GM18858 (cell line): ENCODE measurements around the gene NRXN3.
"Not testable (repeated sequence)": the region's sequence is repeated elsewhere in the genome, so short reads cannot be mapped to it uniquely, and the experiment has no call there.

ENCODE experiments used
- ATAC-seq: cut with Tn5 transposase; IDR thresholded peaks from one replicate; pipeline ENCODE4 v1.9.1; 2021; ENCODE audit not compliant: unreplicated experiment

NRXN3 gene

GRCh38 chr14:78399316-78399889 lies 229.2 kb downstream of the NRXN3 start:
- no peak for ATAC-seq

DNA sequence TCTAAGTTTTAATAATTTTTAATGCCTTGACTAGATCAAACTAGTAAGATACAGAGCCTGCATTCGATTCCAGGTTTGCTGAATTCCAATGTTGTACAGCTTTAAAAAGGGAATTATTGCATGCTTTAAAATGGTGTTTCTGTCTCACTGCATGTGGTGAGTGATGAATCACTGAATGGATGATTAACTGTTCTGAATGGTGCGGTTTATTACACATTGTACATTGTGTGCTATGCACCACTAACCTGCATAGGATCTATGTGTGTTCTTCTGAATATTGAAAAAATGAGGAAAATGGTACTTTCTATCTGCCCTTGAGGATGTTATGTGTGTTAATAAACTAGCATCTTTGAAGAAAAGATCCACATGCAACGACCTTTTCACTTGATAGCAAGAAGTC lies 231.7 kb downstream of the NRXN3 start:
- no peak for ATAC-seq

- peak; percentile 72 for ATAC-seq
Observed at GRCh38 chr14:78403278-78403815, 233.2 kb downstream of the NRXN3 start.

DNA sequence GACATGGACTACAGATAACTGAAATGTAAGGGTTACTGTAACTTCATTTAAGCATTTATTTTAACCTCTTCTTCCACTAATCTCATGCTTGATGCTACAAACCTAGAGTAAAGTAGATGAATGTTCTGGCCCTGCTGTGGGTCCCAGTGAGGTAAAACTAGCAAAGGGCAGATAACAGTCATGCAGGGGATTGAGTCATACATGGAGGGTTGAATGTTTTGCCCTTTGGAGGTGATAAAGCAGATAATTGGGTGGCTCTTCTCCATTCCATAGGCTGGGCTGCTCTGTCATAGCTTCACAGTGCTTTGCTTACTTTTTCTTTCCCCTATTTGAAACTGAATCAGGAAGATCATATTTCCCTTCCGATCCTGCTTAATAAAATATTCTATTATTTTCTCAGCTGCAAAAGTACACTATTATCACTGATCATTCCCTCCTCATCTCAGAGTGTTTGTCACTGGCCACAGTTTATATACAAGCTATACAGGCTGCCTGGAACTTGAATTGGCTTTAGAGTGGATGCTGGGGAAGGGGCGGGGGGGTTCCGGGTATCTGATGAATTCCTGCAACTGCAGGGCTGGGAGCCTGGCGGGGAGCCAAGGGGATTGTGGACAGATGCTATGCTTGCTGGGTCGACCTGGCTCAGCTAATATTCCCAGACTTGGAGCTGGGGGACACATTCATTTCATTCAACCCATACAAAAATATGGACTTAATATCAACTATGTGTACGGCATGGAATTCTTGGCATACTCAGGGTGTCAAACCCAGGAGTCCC lies 235.1 kb downstream of the NRXN3 start:
- no peak for ATAC-seq

- no peak for ATAC-seq
Observed at GRCh38 chr14:78412475-78412874, 242.3 kb downstream of the NRXN3 start.

DNA sequence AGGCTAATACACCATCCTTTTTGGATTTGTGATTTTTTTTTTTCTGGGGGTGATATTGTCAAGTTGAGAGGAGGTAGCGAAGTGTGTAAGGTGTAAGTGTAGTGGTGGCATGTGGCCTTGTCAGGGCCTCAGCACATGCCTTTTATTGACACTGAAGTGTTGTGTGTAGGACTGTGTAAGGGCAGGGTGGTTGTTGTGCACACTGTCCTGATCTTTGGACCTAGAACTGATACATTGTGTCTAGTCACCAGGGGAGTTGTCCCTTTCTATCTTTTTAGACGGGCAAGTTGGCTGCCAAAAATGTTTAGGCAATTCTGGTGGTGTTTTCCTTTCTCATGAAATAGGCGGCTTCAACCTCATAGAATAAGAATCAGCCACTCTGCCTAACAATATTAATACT lies 244.0 kb downstream of the NRXN3 start:
- no peak for ATAC-seq

DNA sequence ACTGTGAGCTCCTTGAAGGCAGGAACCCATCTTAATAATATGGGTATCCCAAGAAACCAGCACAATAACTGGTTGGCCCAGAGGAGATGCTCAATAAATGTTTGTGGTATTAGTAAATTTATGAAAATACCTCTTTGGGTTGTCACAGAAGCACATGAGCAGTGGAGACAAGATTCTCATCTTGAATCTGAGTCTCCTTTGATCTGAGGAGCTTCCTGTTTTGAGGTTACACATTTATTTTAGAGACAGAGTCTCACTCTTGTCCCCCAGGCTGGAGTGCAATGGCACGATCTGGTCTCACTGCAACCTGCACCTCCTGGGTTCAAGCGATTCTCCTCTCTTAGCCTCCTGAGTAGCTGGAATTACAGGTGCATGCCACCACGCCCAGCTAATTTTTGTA lies 247.4 kb downstream of the NRXN3 start:
- ATAC-seq: no peak

GRCh38 chr14:78424311-78424710 lies 254.1 kb downstream of the NRXN3 start:
- no peak for ATAC-seq

- ATAC-seq: no peak
Observed at GRCh38 chr14:78425330-78425729, 255.2 kb downstream of the NRXN3 start.

- no peak for ATAC-seq
Observed at GRCh38 chr14:78425782-78426181, 255.6 kb downstream of the NRXN3 start.

DNA sequence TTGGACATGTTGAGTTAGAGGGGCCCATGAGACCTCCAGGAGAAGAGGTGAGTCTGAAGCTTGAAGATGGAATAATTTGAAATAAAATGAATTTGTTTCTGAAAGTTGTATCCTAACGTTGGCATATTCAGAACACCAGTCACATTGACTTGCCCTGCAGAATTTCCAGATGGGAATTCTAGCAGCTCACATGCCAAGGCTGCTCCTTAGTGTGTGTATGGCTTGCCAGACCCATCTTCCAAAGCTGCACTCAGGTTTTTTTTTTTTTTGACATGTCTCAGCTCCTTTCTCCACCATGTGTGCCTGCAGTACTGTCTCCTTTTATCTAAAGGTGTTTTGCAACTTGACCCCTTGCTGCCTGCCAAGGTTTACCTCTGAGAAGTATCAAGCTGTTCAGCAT lies 261.9 kb downstream of the NRXN3 start:
- ATAC-seq: no peak

GRCh38 chr14:78437448-78437847 lies 267.3 kb downstream of the NRXN3 start:
- ATAC-seq: not testable (repeated sequence)

GRCh38 chr14:78440356-78440894 lies 270.3 kb downstream of the NRXN3 start:
- no peak for ATAC-seq

- no peak for ATAC-seq
Observed at GRCh38 chr14:78443834-78444233, 273.7 kb downstream of the NRXN3 start.

DNA sequence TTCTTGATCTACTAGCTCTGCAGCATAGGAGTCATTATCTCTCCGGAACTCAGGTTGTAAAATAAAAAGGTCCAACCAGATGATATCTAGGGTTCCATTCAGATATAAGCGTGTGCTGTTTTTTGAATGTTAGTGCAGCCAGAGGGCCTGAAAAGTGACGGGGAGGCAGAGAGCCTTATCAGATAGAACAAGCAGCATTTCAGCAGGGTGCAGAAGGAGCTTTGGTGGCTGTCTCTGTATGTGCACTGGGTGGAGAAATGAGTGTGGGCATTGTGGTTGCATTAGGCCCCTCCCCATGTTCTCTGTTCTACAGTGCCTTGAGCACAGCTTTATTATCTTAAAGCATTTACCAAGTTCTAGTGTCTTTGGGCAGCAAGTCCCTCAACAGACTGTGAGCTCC lies 275.1 kb downstream of the NRXN3 start:
- ATAC-seq: no peak

GRCh38 chr14:78446807-78447206 lies 276.6 kb downstream of the NRXN3 start:
- ATAC-seq: no peak

GRCh38 chr14:78448164-78449094 lies 278.3 kb downstream of the NRXN3 start:
- ATAC-seq: no peak

DNA sequence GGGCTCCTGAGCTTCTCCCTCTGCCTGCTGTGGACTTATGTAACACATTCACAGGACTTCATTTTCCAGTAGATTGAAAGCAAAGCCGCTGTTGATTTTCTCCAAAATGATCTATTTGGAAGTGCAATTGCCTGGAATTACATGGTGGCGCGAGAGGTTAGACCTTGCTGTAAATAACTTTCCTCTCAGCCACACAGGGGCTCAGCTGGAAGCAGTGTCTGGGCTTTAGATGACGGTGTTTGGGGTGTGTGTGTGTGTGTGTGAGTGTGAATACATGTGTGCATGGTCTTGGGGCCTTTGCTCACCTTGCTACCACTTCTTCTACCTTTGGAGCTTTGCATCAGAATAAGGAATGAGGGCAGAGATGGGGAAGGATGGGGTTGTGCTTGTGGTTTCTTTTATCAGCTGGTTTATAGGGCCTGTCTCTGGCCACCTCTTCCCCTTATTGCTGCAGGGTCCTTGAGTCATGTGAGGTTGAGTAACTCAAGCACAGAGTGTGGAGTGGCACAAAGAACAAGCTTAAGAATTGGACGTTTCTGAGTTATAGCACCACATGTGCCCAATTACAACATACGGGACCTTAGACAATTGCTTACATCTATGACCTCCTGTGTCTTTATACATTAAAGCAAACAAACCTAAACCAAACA lies 280.6 kb downstream of the NRXN3 start:
- no peak for ATAC-seq

GRCh38 chr14:78451319-78451695 lies 281.1 kb downstream of the NRXN3 start:
- no peak for ATAC-seq

DNA sequence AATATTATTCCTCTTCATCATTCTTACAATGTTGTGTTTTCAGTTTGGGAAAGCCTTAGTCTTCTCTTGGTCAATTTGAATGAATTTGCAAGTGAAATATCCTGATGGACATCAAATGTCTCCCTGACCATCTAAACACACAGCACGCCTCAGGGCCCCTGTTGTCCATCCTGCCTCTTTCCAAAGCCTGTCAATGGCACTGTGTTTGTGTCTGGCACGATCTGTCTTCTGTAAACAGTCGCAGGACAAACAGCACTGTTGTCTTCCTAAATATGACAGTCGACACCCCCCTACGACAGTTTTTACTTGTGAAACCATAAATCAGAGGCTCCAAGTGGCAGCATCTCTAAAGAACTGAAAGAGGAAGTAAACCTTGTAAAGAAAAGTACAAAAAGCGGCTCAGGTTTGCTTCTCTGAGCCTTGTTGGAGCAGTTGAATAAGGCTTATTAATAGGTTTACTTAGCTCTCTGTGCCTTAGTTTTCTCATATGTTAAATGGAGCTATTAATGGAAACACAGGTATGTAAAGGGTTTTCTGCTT lies 285.8 kb downstream of the NRXN3 start:
- peak; percentile 78 for ATAC-seq
